Left ventricle myocardium inferior (tissue), 1 donor: Measurements from ENCODE around the gene ZC3H8. TPM values are rescaled to one million over a fixed set of nuclear protein-coding genes. Genes with fewer than 3 reads are reported as not detected.

Source experiments
- DNase-seq: peaks from one replicate; pipeline ENCODE4 v3.0.0-alpha.2; 2020
- H3K27ac ChIP-seq: fragments of 200-600 bp; replicated peaks from 2 replicates; pipeline ENCODE4 v1.8.0; 2021
- H3K27me3 ChIP-seq: fragments of 200-600 bp; 2 replicates; pipeline ENCODE4 v1.8.0; 2021; ENCODE audit warnings: low read depth
- H3K36me3 ChIP-seq: fragments of 200-600 bp; 2 replicates; pipeline ENCODE4 v1.8.0; 2021
- H3K4me1 ChIP-seq: fragments of 200-600 bp; 2 replicates; pipeline ENCODE4 v1.8.0; 2021
- H3K4me3 ChIP-seq: fragments of 200-600 bp; 2 replicates; pipeline ENCODE4 v1.8.0; 2021; ENCODE audit warnings: mild to moderate bottlenecking, moderate library complexity
- H3K9me3 ChIP-seq: fragments of 200-600 bp; replicated peaks from 2 replicates; pipeline ENCODE4 v1.8.0; 2021
- intact Hi-C: fragments of 100-400 bp; cut with micrococcal nuclease; formaldehyde crosslinking; loops from one replicate; pipeline ENCODE4 v1.11.0; 2022
- total RNA-seq: library from RNA; stranded (reverse); fragmentation: NEBNext Ultra II Directional; extraction: Animal tissue kit (Norgen Biotek cat#: 25700); gene quantifications from one replicate; pipeline ENCODE4 v1.2.1, GENCODE V29; 2021
- TF ChIP-seq, protein P1 (sequence below): fragments of 200-600 bp; IDR thresholded peaks from 2 replicates; pipeline ENCODE4 v1.8.0; 2021; ENCODE audit warnings: antibody characterized with exemption, mild to moderate bottlenecking, borderline replicate concordance
- donor health status: DM: no; HTN: yes; CAD: no; lungs with severe emphysema.

The ZC3H8 gene
- total RNA-seq, 1 donor from 2014 or later, result 15.2 TPM

DNA sequence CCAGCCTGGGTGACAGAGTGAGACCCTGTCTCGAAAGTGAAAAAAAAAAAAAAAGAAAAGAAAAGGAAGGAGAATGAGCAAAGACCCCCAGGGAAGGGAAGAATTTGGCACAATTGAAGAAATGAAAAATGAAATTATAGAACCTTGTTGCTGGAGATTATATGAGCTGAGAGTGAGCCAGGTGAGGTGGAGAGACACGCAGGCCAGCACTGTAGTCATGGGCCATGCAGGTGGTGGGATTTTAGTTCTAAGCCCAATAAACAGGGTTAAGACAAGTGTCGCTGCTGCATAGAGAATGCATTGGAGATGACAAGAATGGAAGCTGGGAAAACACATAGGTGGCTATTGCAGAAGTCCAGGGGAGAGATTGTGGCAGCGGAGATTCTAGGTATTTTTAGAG is 84.3 kb downstream of the ZC3H8 start:
- TF ChIP-seq, protein P1, sequence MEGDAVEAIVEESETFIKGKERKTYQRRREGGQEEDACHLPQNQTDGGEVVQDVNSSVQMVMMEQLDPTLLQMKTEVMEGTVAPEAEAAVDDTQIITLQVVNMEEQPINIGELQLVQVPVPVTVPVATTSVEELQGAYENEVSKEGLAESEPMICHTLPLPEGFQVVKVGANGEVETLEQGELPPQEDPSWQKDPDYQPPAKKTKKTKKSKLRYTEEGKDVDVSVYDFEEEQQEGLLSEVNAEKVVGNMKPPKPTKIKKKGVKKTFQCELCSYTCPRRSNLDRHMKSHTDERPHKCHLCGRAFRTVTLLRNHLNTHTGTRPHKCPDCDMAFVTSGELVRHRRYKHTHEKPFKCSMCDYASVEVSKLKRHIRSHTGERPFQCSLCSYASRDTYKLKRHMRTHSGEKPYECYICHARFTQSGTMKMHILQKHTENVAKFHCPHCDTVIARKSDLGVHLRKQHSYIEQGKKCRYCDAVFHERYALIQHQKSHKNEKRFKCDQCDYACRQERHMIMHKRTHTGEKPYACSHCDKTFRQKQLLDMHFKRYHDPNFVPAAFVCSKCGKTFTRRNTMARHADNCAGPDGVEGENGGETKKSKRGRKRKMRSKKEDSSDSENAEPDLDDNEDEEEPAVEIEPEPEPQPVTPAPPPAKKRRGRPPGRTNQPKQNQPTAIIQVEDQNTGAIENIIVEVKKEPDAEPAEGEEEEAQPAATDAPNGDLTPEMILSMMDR, result no peak
- intact Hi-C loops, result no loop called here
- DNase-seq, result no peak
- no peaks in the 10 kb centered on the region for H3K9me3 ChIP-seq
- H3K4me1 ChIP-seq, result no peaks in the 10 kb centered on the region
- no peak overlapping the region for H3K4me3 ChIP-seq
- H3K27ac ChIP-seq, result no peak overlapping the region
- no peaks in the 10 kb centered on the region for H3K36me3 ChIP-seq
- no peaks in the 10 kb centered on the region for H3K27me3 ChIP-seq

DNA sequence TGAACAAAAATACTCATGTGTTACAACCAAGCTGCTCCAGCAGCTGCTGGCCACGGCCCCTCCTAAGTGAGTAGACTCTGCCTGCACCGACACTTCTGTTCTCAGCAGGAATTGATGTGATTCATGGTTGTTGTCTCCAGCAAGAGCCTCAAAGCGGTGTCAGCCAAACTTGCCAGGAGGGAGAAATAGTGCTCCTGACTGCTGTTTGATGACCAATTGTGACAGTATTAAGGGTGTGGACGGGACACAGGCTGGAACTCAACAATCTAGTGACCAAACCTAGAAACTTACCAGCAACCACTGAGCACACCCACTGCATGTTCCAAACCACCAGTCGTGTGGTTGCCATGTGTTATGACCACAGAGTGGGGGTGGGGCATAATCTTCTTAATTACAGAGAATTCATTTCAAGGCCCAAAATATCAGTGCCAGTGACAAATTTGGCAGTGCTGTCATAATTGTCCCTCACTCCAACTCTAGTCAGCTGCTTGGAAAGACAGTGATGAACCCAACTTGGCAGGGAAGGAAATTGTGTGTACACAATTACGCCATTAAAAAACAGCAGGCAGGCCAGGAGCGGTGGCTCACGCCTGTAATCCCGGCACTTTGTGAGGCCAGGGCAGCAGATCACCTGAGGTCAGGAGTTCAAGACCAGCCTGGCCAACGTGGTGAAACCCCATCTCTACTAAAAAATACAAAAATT is 86.3 kb downstream of the ZC3H8 start:
- H3K36me3 ChIP-seq, result no peaks in the 10 kb centered on the region
- TF ChIP-seq, protein P1, result no peak
- no peak overlapping the region for H3K27ac ChIP-seq
- H3K4me3 ChIP-seq, result no peak overlapping the region
- DNase-seq, result no peak
- H3K9me3 ChIP-seq, result no peaks in the 10 kb centered on the region
- intact Hi-C loops, result no loop called here
- H3K27me3 ChIP-seq, result no peaks in the 10 kb centered on the region
- no peaks in the 10 kb centered on the region for H3K4me1 ChIP-seq

DNA sequence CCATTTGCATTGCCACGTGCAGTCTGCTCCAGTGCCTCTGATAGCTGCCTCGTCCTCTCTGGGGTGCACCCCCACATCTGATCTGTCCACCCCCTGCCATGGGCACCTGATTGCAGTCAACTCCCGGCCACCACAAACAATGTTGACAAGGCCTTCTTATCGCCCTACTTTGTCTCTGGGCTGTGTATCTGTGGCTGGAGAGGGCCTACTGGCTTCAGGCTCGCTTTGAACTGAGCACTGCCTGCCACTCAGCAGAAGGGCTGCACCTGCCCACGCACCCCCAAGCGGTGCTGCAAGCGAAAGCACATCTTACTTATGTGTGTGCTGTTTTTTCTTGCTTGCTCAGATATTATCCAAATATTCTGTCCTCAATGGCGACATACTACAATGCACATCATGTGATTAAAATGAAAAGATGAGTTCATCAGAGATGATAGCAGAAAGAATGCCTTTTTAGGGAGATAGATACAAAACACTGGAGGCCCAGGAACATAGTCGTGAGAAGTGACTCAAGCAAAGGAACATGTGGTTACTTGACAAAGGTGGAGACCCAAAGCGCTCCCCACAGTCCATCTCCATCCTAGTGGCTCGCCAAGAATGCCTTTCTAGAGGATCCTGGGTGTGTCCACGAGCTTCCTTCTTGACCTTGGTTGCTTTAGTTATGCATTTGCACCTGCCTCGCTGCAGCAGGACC is 87.9 kb downstream of the ZC3H8 start:
- Histone ChIP-seq H3K27ac (no peak overlapping the region), H3K36me3 (no peaks in the 10 kb centered on the region), H3K4me1 (no peaks in the 10 kb centered on the region), H3K9me3 (no peaks in the 10 kb centered on the region), H3K27me3 (no peaks in the 10 kb centered on the region), H3K4me3 (no peak overlapping the region)
- intact Hi-C loops, result no loop called here
- no peak for DNase-seq
- TF ChIP-seq, protein P1, result no peak

DNA sequence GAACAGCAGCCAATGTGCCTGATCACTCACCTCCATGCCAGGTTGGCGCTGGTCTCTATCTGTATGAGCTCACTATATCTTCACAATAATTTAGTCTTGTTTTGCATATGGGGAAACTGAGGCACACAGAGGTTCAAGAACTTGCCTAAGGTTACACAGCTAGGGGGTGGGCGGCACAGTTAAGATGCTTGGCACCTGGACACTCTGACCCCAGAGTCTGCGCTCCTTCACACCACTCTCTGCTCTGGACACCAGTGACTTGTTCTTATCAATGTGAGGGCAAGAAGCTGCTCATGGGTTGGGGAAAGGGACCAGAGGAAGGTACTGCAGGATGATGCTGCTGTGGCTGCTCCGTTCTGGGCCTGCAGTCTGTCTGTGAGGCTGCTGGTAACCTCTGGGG is 89.5 kb downstream of the ZC3H8 start:
- H3K4me1 ChIP-seq, result no peaks in the 10 kb centered on the region
- DNase-seq, result no peak

DNA sequence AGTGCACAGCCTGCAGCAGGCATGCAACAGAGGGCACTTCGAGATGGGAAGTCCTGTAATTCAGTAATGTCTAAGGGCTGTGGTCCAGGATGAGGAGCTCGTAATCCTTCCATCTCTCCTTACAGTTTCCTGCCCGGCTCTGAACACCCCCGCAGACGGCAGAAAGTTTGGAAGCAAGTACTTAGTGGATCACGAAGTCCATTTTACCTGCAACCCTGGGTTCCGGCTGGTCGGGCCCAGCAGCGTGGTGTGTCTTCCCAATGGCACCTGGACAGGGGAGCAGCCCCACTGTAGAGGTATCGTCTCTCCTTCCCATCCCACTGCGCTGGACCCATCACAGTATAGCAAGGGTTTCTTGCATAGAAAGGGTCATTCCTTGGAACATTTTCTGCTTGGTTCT is 90.0 kb downstream of the ZC3H8 start:
- Histone ChIP-seq H3K27me3 (no peaks in the 10 kb centered on the region), H3K36me3 (no peaks in the 10 kb centered on the region), H3K4me1 (no peaks in the 10 kb centered on the region), H3K4me3 (no peak overlapping the region), H3K27ac (no peak overlapping the region), H3K9me3 (no peaks in the 10 kb centered on the region)
- intact Hi-C loops, result no loop called here
- DNase-seq, result no peak
- TF ChIP-seq, protein P1, result no peak

More for the DNA sequence above, 89.5 kb downstream of the ZC3H8 start:
- Histone ChIP-seq H3K27ac (no peak overlapping the region), H3K9me3 (no peaks in the 10 kb centered on the region), H3K36me3 (no peaks in the 10 kb centered on the region), H3K27me3 (no peaks in the 10 kb centered on the region), H3K4me3 (no peak overlapping the region)
- TF ChIP-seq, protein P1, result no peak
- intact Hi-C loops, result no loop called here
